HG02943 (cell line): ENCODE results near the gene CNN2.
"Not testable (repeated sequence)": the region's sequence is repeated elsewhere in the genome, so short reads cannot be mapped to it uniquely, and the experiment has no call there.

Experiments
- ATAC-seq: cut with Tn5 transposase; IDR thresholded peaks from one replicate; pipeline ENCODE4 v1.9.1; 2021; ENCODE audit warnings: mild to moderate bottlenecking, low read depth, moderate library complexity; ENCODE audit not compliant: unreplicated experiment

CNN2 gene

GRCh38 chr19:1025080-1025479, 1.3 kb upstream of the CNN2 start:
- ATAC-seq: not testable (repeated sequence)

- ATAC-seq: no peak
Measured at GRCh38 chr19:1026783-1027649, 608 bp downstream of the CNN2 start.

- ATAC-seq: no peak
Measured at GRCh38 chr19:1027650-1028061, 1.2 kb downstream of the CNN2 start.

GRCh38 chr19:1028062-1028926, 1.9 kb downstream of the CNN2 start:
- ATAC-seq: no peak

- ATAC-seq: no peak
Measured at GRCh38 chr19:1032264-1032867, 6.0 kb downstream of the CNN2 start.

GRCh38 chr19:1035998-1036621, 9.7 kb downstream of the CNN2 start:
- ATAC-seq: no peak

GRCh38 chr19:1037621-1038064, 11.2 kb downstream of the CNN2 start:
- no peak for ATAC-seq

- no peak for ATAC-seq
Measured at GRCh38 chr19:1038978-1039645, 12.7 kb downstream of the CNN2 start.

- peak; percentile 52 for ATAC-seq
Measured at GRCh38 chr19:1039646-1040475, 13.5 kb downstream of the CNN2 start, which contains the start of gene ABCA7. Gene ABCA7 (plus strand): TSS chr19:1040107. CDS start chr19:1041362, 1,255 bp downstream.

- peak; percentile 37 for ATAC-seq
Measured at GRCh38 chr19:1040476-1041271, 14.3 kb downstream of the CNN2 start.

- no peak for ATAC-seq
Measured at GRCh38 chr19:1041272-1041834, 14.9 kb downstream of the CNN2 start.

- no peak for ATAC-seq
Measured at GRCh38 chr19:1041835-1042685, 15.7 kb downstream of the CNN2 start.

GRCh38 chr19:1042689-1043511, 16.5 kb downstream of the CNN2 start:
- no peak for ATAC-seq

- no peak for ATAC-seq
Measured at GRCh38 chr19:1045247-1045603, 18.8 kb downstream of the CNN2 start.

GRCh38 chr19:1046117-1046626, 19.8 kb downstream of the CNN2 start:
- no peak for ATAC-seq
